NAMALWA (cell line): ENCODE results near the gene CAND1.

Experiments used
- DNase-seq: peaks from one replicate; pipeline ENCODE4 v3.0.0-alpha.2; 2015; ENCODE audit warnings: low spot score

CAND1 gene

GRCh38 chr12:67280572-67280971 lies 11.4 kb downstream of the CAND1 start:
- no peak for DNase-seq

- DNase-seq = no peak
These were observed 15.4 kb downstream of the CAND1 start for GRCh38 chr12:67284561-67284960.

- DNase-seq = no peak
These were observed 17.1 kb downstream of the CAND1 start for GRCh38 chr12:67286257-67286656.

- no peak for DNase-seq
These were observed 18.2 kb downstream of the CAND1 start for GRCh38 chr12:67287311-67287710.

GRCh38 chr12:67288561-67288960 lies 19.4 kb downstream of the CAND1 start:
- DNase-seq = no peak

GRCh38 chr12:67290378-67290777 lies 21.2 kb downstream of the CAND1 start:
- no peak for DNase-seq

GRCh38 chr12:67299526-67299925 lies 30.4 kb downstream of the CAND1 start:
- DNase-seq = no peak

- no peak for DNase-seq
These were observed 30.8 kb downstream of the CAND1 start for GRCh38 chr12:67299926-67300325.

- no peak for DNase-seq
These were observed 33.0 kb downstream of the CAND1 start for GRCh38 chr12:67302162-67302561.

GRCh38 chr12:67305544-67305943 lies 36.4 kb downstream of the CAND1 start:
- DNase-seq = no peak

GRCh38 chr12:67306712-67307111 lies 37.6 kb downstream of the CAND1 start:
- no peak for DNase-seq

- DNase-seq = peak; percentile 19
These were observed 46.5 kb downstream of the CAND1 start for GRCh38 chr12:67315661-67316060.

- DNase-seq = no peak
These were observed 49.6 kb downstream of the CAND1 start for GRCh38 chr12:67318786-67319185.

- no peak for DNase-seq
These were observed 50.8 kb downstream of the CAND1 start for GRCh38 chr12:67319936-67320335.

GRCh38 chr12:67320614-67321295 lies 51.6 kb downstream of the CAND1 start:
- DNase-seq = peak; percentile 49

- DNase-seq = no peak
These were observed 53.4 kb downstream of the CAND1 start for GRCh38 chr12:67322580-67322979.

- no peak for DNase-seq
These were observed 53.8 kb downstream of the CAND1 start for GRCh38 chr12:67323007-67323406.

- no peak for DNase-seq
These were observed 57.5 kb downstream of the CAND1 start for GRCh38 chr12:67326637-67327036.

GRCh38 chr12:67327466-67327865 lies 58.3 kb downstream of the CAND1 start:
- DNase-seq = no peak

GRCh38 chr12:67331123-67331522 lies 62.0 kb downstream of the CAND1 start:
- no peak for DNase-seq

GRCh38 chr12:67331828-67332227 lies 62.7 kb downstream of the CAND1 start:
- no peak for DNase-seq

- no peak for DNase-seq
These were observed 64.5 kb downstream of the CAND1 start for GRCh38 chr12:67333649-67334048.

- no peak for DNase-seq
These were observed 69.3 kb downstream of the CAND1 start for GRCh38 chr12:67338426-67338825.

- DNase-seq = no peak
These were observed 70.4 kb downstream of the CAND1 start for GRCh38 chr12:67339530-67339929.
